IPS-20b (cell line): Measurements from ENCODE around the gene MAFF.
A peak's percentile ranks its signal among the peaks of the same experiment; 100 is the strongest.

Experiments used
- H3K27ac ChIP-seq: one replicate; pipeline ENCODE4 v1.5.1; 2013; ENCODE audit warnings: low read length
- H3K27me3 ChIP-seq: 2 replicates; pipeline ENCODE4 v1.6.1; 2013; ENCODE audit warnings: mild to moderate bottlenecking, low read length, inconsistent platforms; ENCODE audit not compliant: insufficient read depth
- H3K36me3 ChIP-seq: 2 replicates; pipeline ENCODE4 v1.6.1; 2013; ENCODE audit warnings: low read depth, mild to moderate bottlenecking, inconsistent platforms, low read length, moderate library complexity; ENCODE audit not compliant: insufficient read depth
- H3K4me1 ChIP-seq: 2 replicates; pipeline ENCODE4 v1.6.1; 2013; ENCODE audit warnings: mild to moderate bottlenecking, control low read depth, inconsistent platforms, low read length, moderate library complexity; ENCODE audit not compliant: insufficient read depth
- H3K4me3 ChIP-seq: 2 replicates; pipeline ENCODE4 v1.5.1; 2013; ENCODE audit warnings: mild to moderate bottlenecking, low read length, inconsistent platforms
- H3K9ac ChIP-seq: 2 replicates; pipeline ENCODE4 v1.6.1; 2013; ENCODE audit warnings: low read depth, mild to moderate bottlenecking, inconsistent platforms, low read length, moderate library complexity
- H3K9me3 ChIP-seq: 2 replicates; pipeline ENCODE4 v1.6.1; 2013; ENCODE audit warnings: mild to moderate bottlenecking, low read depth, low read length, inconsistent platforms; ENCODE audit not compliant: insufficient read depth

MAFF gene

DNA sequence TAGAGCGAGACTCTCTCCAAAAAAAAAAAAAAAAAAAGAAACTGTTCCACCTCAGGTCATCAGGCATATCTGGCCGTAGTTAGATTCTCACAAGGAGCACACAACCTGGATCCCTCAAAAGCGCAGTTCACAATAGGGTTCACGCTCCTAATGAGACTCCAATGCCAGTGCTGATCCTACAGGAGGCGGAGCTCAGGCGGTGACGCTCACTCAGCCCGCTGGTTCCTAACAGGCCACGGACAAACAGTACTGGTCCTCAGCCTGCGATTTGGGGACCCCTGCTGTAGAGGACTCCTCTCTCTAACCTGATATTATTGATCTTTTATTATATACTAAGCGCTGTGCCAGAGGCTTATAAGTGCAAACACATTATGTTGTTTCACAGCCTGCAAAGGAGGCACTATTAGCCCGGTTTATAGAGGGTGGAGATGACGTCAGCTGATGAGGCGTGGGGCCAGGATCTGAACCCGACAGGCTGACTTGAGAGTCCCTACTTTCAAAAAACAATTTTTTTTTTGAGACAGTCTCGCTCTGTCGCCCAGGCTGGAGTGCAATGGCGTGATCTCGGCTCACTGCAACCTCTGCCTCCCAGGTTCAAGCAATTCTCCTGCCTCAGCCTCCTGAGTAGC, 4.9 kb upstream of the MAFF start:
- Histone ChIP-seq H3K27ac (no peak overlapping the region), H3K36me3 (no peaks in the 10 kb centered on the region), H3K27me3 (peaks cover 17% of the 10 kb centered on the region), H3K9ac (no peak overlapping the region), H3K9me3 (no peaks in the 10 kb centered on the region), H3K4me3 (no peak overlapping the region), H3K4me1 (no peaks in the 10 kb centered on the region)

DNA sequence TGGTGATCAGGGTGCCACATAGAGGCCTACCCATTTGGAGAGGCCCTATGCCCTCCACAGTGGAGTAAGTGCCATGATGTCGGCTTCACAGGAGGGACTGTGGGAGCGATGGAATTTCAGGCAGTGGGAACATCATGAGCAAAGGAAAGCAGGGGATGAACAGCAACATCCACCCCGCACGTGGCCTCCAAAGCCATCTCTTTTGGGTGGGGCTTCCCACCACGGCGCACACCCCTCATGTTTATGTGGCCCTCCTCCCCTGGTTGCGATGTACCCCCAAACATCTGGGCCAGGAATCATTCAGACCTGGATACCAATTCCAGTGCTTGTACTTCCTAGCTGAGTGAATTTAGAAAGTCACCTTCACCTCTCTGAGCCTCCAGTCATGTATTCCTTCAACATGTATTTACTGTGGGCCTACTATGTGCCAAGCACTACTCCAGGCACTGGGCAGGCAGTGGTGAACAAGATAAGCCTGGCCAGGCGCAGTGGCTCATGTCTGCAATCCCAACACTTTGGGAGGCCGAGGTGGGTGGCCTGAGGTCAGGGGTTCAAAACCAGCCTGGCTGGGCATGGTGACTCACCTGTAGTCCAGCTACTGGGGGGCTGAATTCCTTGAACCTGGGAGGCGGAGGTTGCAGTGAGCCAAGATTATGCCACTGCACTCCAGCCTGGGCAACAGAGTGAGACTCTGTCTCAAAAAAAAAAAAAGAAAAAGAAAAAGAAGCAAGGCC, 1.8 kb upstream of the MAFF start:
- peaks cover 4% of the 10 kb centered on the region; the same call in 1 of the 2 replicates for H3K4me1 ChIP-seq
- H3K9me3 ChIP-seq, result no peaks in the 10 kb centered on the region
- H3K9ac ChIP-seq, result no peak overlapping the region
- H3K27ac ChIP-seq, result no peak overlapping the region
- H3K4me3 ChIP-seq, result no peak overlapping the region
- peaks cover 30% of the 10 kb centered on the region for H3K27me3 ChIP-seq
- H3K36me3 ChIP-seq, result no peaks in the 10 kb centered on the region

DNA sequence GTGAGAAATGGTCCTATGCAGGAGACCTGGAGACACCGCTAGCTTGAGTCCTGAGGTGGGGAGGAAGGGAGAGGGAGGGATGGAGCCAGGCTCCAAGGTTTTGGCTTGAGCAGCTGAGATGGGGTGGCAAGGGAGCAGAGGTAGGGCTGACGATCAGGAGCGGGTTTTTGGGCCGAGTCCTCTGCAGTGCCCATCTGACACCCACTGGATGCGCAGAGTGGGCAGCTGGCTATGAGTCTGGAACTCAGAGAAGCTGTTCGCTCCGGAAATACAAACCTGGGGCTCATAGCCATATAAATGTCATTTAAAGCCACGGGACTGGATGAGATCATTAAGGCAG, 453 bp upstream of the MAFF start:
- peaks cover 30% of the 10 kb centered on the region for H3K27me3 ChIP-seq
- peaks cover 4% of the 10 kb centered on the region; the same call in 1 of the 2 replicates for H3K4me1 ChIP-seq
- no peaks in the 10 kb centered on the region for H3K9me3 ChIP-seq
- no peaks in the 10 kb centered on the region for H3K36me3 ChIP-seq
- H3K4me3 ChIP-seq, result peak overlapping the region; percentile 68
- H3K27ac ChIP-seq, result no peak overlapping the region
- peak overlapping the region; percentile 37; the same call in 1 of the 2 replicates for H3K9ac ChIP-seq

DNA sequence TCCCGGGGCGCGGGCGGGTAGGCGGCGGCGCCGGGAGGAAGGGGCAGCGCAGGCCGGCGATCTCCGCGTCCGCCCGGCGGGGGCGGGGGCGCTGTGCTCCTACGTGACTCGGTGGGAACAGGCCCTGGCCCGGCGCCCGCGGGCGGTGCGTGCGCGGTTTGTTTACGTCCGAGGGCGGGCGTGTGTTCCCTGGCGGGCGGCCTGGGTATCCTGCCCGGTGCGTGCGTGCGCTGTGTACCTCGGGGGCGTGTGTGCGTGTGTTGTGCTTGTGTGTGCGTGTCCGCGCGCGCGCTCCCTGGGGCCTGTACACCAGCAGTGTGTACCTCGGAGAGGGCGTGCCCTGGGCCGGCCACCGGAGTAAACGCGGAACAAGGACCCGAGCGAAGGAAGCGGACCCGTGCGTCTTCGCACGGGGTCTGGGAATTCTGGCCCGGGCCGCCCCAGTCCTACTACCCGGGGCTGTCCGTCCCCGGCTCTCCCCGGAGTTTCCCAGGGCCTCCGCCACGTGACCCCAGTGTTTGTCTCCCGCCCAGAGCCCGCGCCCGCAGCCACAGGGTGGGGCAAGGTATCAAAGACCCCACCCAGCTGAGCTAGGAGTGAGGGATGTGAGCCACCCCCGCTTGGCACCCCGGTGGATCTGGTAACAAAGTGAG, 769 bp downstream of the MAFF start:
- Histone ChIP-seq H3K4me3 (peak overlapping the region; percentile 86), H3K4me1 (peaks cover 4% of the 10 kb centered on the region; the same call in 1 of the 2 replicates), H3K27ac (no peak overlapping the region), H3K9ac (peak overlapping the region; percentile 75; the same call in 1 of the 2 replicates), H3K36me3 (no peaks in the 10 kb centered on the region), H3K27me3 (peaks cover 30% of the 10 kb centered on the region), H3K9me3 (no peaks in the 10 kb centered on the region)

DNA sequence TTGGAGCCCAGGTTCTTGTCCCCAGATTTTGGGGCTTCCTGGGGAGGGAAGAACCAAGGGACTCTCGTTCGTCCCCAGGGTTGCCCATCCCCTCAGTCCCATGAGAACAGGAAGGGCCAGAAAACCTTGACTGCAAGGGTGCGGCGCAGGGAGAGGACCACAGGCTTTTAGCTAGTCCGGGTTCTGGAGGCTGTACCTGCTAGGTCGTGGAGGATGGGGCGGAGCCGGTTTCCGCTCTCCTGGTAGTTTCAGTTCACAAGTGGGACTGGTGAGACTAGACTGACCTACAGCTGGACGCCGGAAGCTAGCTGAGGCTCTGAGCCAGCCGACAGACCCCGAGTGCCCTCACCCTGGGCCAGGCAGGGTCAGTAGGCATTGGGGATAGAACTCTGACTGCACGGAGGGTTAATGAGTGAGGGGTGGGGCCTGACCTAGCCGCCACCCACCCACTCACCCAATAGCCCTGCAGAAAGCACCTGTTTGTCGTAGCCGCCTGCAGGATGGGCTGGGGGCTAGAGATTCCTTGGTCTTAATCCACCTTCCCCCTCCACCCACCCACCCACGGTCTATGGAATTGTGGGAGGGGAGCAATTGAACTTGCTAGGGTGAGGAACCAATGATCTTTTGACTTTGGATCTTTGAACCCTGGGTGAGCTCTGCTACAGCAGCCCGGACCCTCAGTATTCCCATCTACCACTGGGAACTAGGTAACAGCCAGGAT, 1.5 kb downstream of the MAFF start:
- Histone ChIP-seq H3K36me3 (no peaks in the 10 kb centered on the region), H3K9me3 (no peaks in the 10 kb centered on the region), H3K9ac (peak overlapping the region; percentile 75; the same call in 1 of the 2 replicates), H3K4me1 (peaks cover 4% of the 10 kb centered on the region; the same call in 1 of the 2 replicates), H3K4me3 (peak overlapping the region; percentile 86), H3K27ac (no peak overlapping the region), H3K27me3 (peaks cover 30% of the 10 kb centered on the region)

DNA sequence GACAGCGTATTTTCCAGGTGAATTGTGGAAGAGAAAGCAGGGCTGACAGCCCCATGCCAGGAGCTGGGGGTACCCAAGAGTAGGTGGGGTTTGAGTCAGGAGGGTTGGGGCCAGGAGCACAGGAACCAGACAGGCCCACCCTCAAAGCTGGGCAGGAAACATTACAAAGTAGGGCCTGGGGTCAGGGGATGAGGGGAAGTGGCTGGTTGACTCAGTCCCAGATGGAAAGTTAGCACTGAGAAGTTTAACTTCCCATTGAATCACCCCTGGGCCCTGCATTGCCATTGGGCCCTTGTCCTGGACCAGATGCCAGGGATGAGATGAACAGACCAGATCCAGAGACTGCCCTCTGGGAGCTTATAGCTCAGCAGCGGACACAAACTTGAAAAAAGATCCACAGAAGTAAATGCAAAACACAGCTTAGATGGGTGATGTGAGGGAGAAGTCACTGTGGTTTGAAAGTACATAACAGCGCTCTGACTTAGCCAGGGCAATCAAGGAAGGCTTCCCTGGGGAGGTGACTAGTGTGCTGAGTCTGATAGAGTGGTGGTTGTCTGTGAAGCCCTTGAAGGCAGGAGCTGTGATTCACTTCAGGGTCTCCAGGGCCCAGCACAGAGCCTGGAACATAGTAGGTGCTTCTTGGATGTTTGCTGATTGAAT, 2.2 kb downstream of the MAFF start:
- H3K4me3 ChIP-seq, result no peak overlapping the region
- H3K27me3 ChIP-seq, result peaks cover 30% of the 10 kb centered on the region
- no peaks in the 10 kb centered on the region for H3K36me3 ChIP-seq
- no peaks in the 10 kb centered on the region for H3K9me3 ChIP-seq
- H3K9ac ChIP-seq, result no peak overlapping the region
- H3K4me1 ChIP-seq, result peaks cover 4% of the 10 kb centered on the region; the same call in 1 of the 2 replicates
- H3K27ac ChIP-seq, result no peak overlapping the region

DNA sequence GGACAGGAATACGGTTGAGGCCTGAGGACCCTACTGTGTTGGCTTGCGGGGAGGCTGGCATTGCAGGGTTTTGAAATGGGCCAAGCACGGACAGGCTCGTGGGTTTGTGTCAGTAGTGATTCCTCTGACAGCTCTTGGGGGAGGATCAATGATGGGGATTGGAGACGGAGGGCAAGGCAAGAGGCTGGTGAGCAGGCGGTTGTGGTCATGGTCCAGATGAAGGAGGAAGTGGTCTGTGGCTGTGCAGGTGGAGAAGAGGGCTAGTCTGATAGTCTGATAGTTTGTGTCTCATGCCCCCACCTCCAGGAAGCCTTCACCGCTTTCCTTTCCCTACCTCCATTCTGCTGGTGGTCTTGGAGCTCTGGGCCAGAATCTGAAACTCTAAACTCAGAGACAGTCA, 3.0 kb downstream of the MAFF start:
- no peak overlapping the region for H3K9ac ChIP-seq

DNA sequence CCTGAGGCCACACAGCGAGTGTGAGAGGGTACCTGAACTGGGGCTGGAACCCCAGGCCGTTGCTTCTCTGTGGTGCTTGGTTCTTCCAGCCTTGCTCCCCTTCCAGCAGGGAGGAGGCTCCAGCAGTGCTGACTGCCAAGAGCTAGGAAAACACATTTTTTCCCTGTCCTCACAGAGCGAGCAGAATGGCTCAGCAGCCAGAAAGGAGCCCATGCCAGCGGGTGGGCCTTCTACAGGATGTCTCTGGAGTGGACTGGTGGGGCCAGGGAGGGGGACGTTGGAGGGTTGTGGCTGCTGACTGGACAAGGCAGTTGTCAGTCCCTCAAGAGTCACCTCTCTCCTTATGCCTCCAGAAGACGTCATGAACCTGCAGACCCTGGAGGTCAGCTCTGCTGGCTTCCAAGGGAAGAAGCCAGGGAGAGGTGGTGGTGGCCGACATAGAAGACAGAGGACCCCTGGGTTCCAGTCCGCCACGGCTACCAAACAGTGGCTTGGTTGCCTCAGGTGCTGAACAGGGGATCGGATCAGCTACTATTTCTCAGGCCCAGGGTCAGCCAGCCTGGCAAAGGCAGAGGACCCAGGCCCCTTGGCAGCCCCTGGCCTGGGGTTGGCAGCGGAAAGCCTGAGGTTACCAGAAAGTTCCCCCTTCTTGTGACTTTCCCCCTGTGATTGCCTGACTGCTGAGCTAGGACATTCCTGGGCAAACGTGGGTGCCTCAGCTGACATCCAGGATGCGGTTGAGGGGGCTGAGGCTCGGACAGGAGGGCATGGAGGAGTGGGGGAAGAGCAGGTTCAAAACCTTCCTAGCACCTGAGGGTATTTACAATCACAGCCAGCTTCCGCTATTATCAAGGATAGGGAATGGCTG, 3.7 kb downstream of the MAFF start:
- Histone ChIP-seq H3K9me3 (no peaks in the 10 kb centered on the region), H3K4me1 (peaks cover 4% of the 10 kb centered on the region; the same call in 1 of the 2 replicates), H3K36me3 (no peaks in the 10 kb centered on the region), H3K9ac (no peak overlapping the region), H3K27me3 (peaks cover 30% of the 10 kb centered on the region), H3K4me3 (no peak overlapping the region), H3K27ac (no peak overlapping the region)

More for the DNA sequence above, 3.0 kb downstream of the MAFF start:
- Histone ChIP-seq H3K4me1 (peaks cover 4% of the 10 kb centered on the region; the same call in 1 of the 2 replicates), H3K36me3 (no peaks in the 10 kb centered on the region), H3K27me3 (peaks cover 30% of the 10 kb centered on the region), H3K27ac (no peak overlapping the region), H3K9me3 (no peaks in the 10 kb centered on the region), H3K4me3 (no peak overlapping the region)

DNA sequence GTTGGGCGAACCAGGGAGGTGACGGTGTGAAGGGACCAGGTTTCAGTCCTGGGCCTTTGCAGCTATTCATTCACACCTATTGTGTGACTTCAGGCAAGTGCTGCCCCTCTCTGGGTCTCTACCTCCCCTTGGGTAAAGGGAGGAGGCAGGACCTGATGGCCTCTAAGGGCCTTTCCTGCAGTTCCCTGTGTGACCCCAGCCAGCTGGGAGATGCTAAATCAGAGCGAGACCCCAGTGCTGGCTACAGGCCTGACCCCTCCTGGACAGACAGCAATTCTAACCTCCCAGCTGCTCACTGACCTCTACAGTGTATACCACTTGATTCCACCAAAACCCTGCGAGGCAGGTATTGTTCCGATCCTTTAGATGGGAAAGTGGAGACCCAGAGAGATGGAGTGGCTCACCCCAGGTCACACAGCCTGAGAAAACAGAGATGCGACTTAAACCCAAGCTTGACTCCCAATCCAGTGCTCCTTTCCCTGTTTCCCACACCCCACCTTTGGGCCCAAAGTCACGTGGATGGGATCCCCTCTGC, 6.2 kb downstream of the MAFF start:
- Histone ChIP-seq H3K4me1 (peaks cover 3% of the 10 kb centered on the region; the same call in 1 of the 2 replicates), H3K27me3 (peaks cover 14% of the 10 kb centered on the region), H3K4me3 (no peak overlapping the region), H3K9ac (no peak overlapping the region), H3K9me3 (no peaks in the 10 kb centered on the region), H3K27ac (no peak overlapping the region), H3K36me3 (no peaks in the 10 kb centered on the region)

DNA sequence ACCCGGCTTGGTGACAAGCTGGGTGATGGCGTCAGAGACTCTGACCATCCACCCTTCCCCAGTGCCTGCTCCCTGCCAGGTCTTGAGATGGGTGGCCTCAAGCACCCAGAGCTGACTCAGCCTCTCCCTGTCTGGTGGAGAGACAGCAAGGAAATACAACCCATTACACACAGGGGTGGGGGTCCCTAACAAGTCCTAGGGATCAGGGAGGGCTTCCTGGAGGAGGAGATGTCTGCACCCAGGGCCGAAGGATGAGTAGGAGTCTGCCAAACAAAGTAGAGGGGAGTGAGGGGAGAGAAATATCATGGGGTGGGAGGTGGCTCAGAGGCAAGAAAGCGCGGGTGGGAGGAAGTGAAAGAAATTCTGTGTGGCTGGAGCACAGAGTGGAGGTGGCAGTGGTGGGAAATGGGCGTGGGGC, 6.8 kb downstream of the MAFF start:
- H3K36me3 ChIP-seq, result no peaks in the 10 kb centered on the region
- no peak overlapping the region for H3K4me3 ChIP-seq
- no peak overlapping the region for H3K27ac ChIP-seq
- H3K9me3 ChIP-seq, result no peaks in the 10 kb centered on the region
- H3K9ac ChIP-seq, result no peak overlapping the region
- H3K27me3 ChIP-seq, result peaks cover 14% of the 10 kb centered on the region
- H3K4me1 ChIP-seq, result no peaks in the 10 kb centered on the region
